Activated CD4-positive, alpha-beta memory T cell treated with anti-CD3 and anti-CD28 coated beads, Interleukin-2, amount 10 ng/mL, durations not matched to agents 7 days and 5 days (primary cell): ENCODE data around the gene LAG3. TPM values are rescaled to one million over a fixed set of nuclear protein-coding genes. Genes with fewer than 3 reads are reported as not detected.
"Not testable (repeated sequence)": the region's sequence is repeated elsewhere in the genome, so short reads cannot be mapped to it uniquely, and the experiment has no call there.

Source experiments
- CTCF ChIA-PET: fragments of 350-600 bp; sonication (Branson Sonifier 250); formaldehyde crosslinking; loops from one replicate; lab custom pipeline; 2021; ENCODE audit warnings: antibody characterized with exemption, inconsistent platforms; lab: Charles Lee
- POLR2A ChIA-PET: fragments of 350-600 bp; sonication (Branson Sonifier 250); formaldehyde crosslinking; loops from one replicate; lab custom pipeline; 2021; ENCODE audit warnings: antibody characterized with exemption; lab: Charles Lee
- DNase-seq: peaks from one replicate; pipeline ENCODE4 v3.0.0-alpha.2; 2020
- H3K27ac Mint-ChIP-seq: one replicate; pipeline ENCODE4 v1.8.0; 2021; ENCODE audit warnings: mild to moderate bottlenecking, mixed read lengths
- H3K27me3 Mint-ChIP-seq: one replicate; pipeline ENCODE4 v1.8.0; 2021; ENCODE audit warnings: mixed read lengths
- H3K36me3 Mint-ChIP-seq: one replicate; pipeline ENCODE4 v1.8.0; 2021; ENCODE audit warnings: low read depth, mixed read lengths
- H3K4me1 Mint-ChIP-seq: one replicate; pipeline ENCODE4 v1.8.0; 2021; ENCODE audit warnings: mixed read lengths
- H3K4me3 Mint-ChIP-seq: one replicate; pipeline ENCODE4 v1.8.0; 2021; ENCODE audit warnings: mild to moderate bottlenecking, mixed read lengths
- H3K9me3 Mint-ChIP-seq: one replicate; pipeline ENCODE4 v1.8.0; 2021; ENCODE audit warnings: mixed read lengths
- total RNA-seq, 2 experiments: library from RNA; stranded (reverse); gene quantifications; one replicate each; pipeline ENCODE4 v1.2.3, GENCODE V29; 2021

LAG3 gene
- total RNA-seq, 2 experiments from 2014 or later = 91.9 TPM

- H3K36me3 Mint-ChIP-seq = peaks cover 24% of the 10 kb centered on the region
- CTCF ChIA-PET = no interaction called here
These were observed 29.5 kb upstream of the LAG3 start for GRCh38 chr12:6742834-6743233.

GRCh38 chr12:6743300-6743699, 29.0 kb upstream of the LAG3 start:
- H3K4me1 Mint-ChIP-seq = peaks cover 20% of the 10 kb centered on the region
- H3K9me3 Mint-ChIP-seq, H3K27me3 Mint-ChIP-seq, H3K4me3 Mint-ChIP-seq, DNase-seq, CTCF ChIA-PET: not testable (repeated sequence)
- peaks cover 29% of the 10 kb centered on the region for H3K36me3 Mint-ChIP-seq
- POLR2A ChIA-PET = interaction anchor here (1.3 to 2.8 kb wide), 2 partner anchors 10 to 50 kb away, joined by 3 to 8 read pairs; partner anchors contain the start of gene MLF2
- H3K27ac Mint-ChIP-seq = peak overlapping the region; percentile 13

More at GRCh38 chr12:6742834-6743233, 29.5 kb upstream of the LAG3 start:
- H3K27me3 Mint-ChIP-seq = no peaks in the 10 kb centered on the region
- H3K9me3 Mint-ChIP-seq = peaks cover 7% of the 10 kb centered on the region
- H3K4me1 Mint-ChIP-seq = peaks cover 20% of the 10 kb centered on the region
- DNase-seq = no peak
- no peak overlapping the region for H3K4me3 Mint-ChIP-seq
- POLR2A ChIA-PET = interaction anchor here (1.3 to 2.8 kb wide), 2 partner anchors 10 to 50 kb away, joined by 3 to 8 read pairs; partner anchors contain the start of gene MLF2
- no peak overlapping the region for H3K27ac Mint-ChIP-seq

DNA sequence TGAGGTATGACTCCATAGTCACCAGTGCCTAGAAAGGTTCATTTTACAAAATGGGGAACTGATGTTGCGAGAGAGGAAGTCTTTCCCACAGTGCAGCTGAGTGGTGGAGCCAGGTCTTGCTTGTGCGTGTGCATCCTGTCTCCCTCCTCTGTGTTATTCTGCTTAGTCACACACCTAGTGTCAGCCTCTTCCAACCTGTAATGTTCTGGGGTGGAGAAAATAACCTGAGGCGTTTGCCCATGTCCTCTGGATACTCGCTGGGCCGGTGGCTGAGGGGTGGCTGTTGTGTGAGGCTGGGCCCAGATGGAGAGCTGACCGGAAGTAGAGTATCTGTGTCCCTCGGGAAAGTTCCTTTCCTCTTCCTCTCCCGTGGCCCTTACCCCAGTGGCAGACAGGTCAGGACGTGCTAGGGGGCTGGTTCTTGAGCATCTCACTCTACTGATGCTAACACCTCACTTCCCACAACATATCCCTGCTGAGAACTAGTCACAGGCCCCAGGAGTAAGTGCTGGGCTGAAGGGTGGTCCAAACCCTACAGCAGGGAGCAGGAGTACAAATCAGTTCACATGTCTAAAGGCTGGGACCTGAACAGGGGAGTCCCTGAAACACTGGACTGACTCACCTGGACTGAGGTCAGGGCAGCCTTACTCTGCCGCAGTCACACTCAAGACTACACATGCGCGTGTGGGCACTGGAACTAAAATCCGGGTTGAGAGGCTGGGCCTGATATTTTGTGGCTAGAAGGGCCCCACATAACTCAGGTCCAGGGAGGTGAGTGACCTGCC, 26.4 kb upstream of the LAG3 start:
- no peaks in the 10 kb centered on the region for H3K27me3 Mint-ChIP-seq
- H3K27ac Mint-ChIP-seq = peak overlapping the region; percentile 89
- POLR2A ChIA-PET = interaction anchor here (0.9 to 2.7 kb wide), 4 partner anchors 21 to 47 kb away, joined by 3 to 10 read pairs (median 6); partner anchors contain the start of genes COPS7A and PTMS
- H3K4me1 Mint-ChIP-seq = peaks cover 22% of the 10 kb centered on the region
- H3K9me3 Mint-ChIP-seq = peaks cover 7% of the 10 kb centered on the region
- DNase-seq = peak; percentile 45
- no peak overlapping the region for H3K4me3 Mint-ChIP-seq
- peaks cover 47% of the 10 kb centered on the region for H3K36me3 Mint-ChIP-seq
- CTCF ChIA-PET = interaction anchor here (1.2 kb wide), 1 partner anchor 22 kb away, joined by 3 read pairs; the partner anchor contains the start of gene COPS7A

- peaks cover 33% of the 10 kb centered on the region for H3K4me1 Mint-ChIP-seq
- no peak overlapping the region for H3K4me3 Mint-ChIP-seq
- H3K36me3 Mint-ChIP-seq = peaks cover 56% of the 10 kb centered on the region
- H3K27ac Mint-ChIP-seq = peak overlapping the region; percentile 31
- H3K9me3 Mint-ChIP-seq = peaks cover 7% of the 10 kb centered on the region
- ChIA-PET POLR2A (no interaction called here), CTCF (no interaction called here)
- no peaks in the 10 kb centered on the region for H3K27me3 Mint-ChIP-seq
- no peak for DNase-seq
These were observed 25.1 kb upstream of the LAG3 start for GRCh38 chr12:6747216-6747615.

- no peak for DNase-seq
- POLR2A ChIA-PET = no interaction called here
- H3K4me3 Mint-ChIP-seq = no peak overlapping the region
- CTCF ChIA-PET = no interaction called here
- H3K36me3 Mint-ChIP-seq = peaks cover 58% of the 10 kb centered on the region
- peaks cover 2% of the 10 kb centered on the region for H3K9me3 Mint-ChIP-seq
- peaks cover 39% of the 10 kb centered on the region for H3K4me1 Mint-ChIP-seq
- no peak overlapping the region for H3K27ac Mint-ChIP-seq
- no peaks in the 10 kb centered on the region for H3K27me3 Mint-ChIP-seq
These were observed 23.6 kb upstream of the LAG3 start for GRCh38 chr12:6748761-6749160.

DNA sequence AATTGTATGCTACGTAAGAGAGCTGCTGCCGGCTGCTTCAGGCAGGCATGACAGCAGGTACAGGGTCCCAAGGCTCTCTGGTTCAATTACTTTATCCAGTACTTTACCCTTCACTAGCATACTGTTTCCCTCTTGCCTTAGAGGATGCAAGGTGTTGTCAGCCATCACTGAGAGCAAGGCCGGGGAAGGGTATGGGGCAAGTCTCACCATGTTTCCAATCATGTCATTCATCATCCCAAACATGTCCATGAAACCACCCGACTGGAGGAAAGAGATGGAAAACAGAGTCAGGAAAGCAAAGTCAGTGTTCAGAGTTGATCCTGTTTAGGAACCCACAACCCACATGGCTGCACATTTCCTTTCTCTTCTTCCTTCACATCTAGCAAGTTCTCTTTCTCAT, 21.8 kb upstream of the LAG3 start:
- peaks cover 48% of the 10 kb centered on the region for H3K36me3 Mint-ChIP-seq
- no peak overlapping the region for H3K27ac Mint-ChIP-seq
- no peak overlapping the region for H3K4me3 Mint-ChIP-seq

GRCh38 chr12:6751767-6752166, 20.6 kb upstream of the LAG3 start:
- Mint-ChIP-seq H3K27ac (peak overlapping the region; percentile 90), H3K4me3 (peak overlapping the region; percentile 92), H3K4me1 (peaks cover 23% of the 10 kb centered on the region), H3K9me3 (no peaks in the 10 kb centered on the region), H3K36me3 (peaks cover 43% of the 10 kb centered on the region), H3K27me3 (no peaks in the 10 kb centered on the region)
- ChIA-PET CTCF (interaction anchor here (0.8 to 6.1 kb wide), 16 partner anchors 15 to 139 kb away, joined by 3 to 78 read pairs (median 21); partner anchors contain the start of genes CD4, CDCA3, COPS7A and LAG3), POLR2A (interaction anchor here (0.9 to 4.2 kb wide), 13 partner anchors 9 to 139 kb away, joined by 3 to 73 read pairs (median 21); partner anchors contain the start of genes CD4, CDCA3, COPS7A and LAG3)
- no peak for DNase-seq

More for the DNA sequence above, 21.8 kb upstream of the LAG3 start:
- Mint-ChIP-seq H3K9me3 (no peaks in the 10 kb centered on the region), H3K4me1 (peaks cover 33% of the 10 kb centered on the region), H3K27me3 (no peaks in the 10 kb centered on the region)
- ChIA-PET CTCF (no interaction called here), POLR2A (no interaction called here)
- no peak for DNase-seq

GRCh38 chr12:6752167-6752920, 20.0 kb upstream of the LAG3 start:
- Mint-ChIP-seq H3K4me3 (peak overlapping the region; percentile 92), H3K9me3 (no peaks in the 10 kb centered on the region), H3K27me3 (peaks cover 2% of the 10 kb centered on the region), H3K36me3 (peaks cover 39% of the 10 kb centered on the region), H3K27ac (peak overlapping the region; percentile 90), H3K4me1 (peaks cover 23% of the 10 kb centered on the region)
- DNase-seq = no peak
- ChIA-PET CTCF (interaction anchor here (0.8 to 6.1 kb wide), 28 partner anchors 14 to 169 kb away, joined by 3 to 78 read pairs (median 10); partner anchors contain the start of genes CD4, CDCA3, COPS7A and GPR162), POLR2A (interaction anchor here (0.7 to 4.2 kb wide), 37 partner anchors 9 to 282 kb away, joined by 3 to 73 read pairs (median 6); partner anchors contain the start of genes CD4, CDCA3, COPS7A and GAPDH)

DNA sequence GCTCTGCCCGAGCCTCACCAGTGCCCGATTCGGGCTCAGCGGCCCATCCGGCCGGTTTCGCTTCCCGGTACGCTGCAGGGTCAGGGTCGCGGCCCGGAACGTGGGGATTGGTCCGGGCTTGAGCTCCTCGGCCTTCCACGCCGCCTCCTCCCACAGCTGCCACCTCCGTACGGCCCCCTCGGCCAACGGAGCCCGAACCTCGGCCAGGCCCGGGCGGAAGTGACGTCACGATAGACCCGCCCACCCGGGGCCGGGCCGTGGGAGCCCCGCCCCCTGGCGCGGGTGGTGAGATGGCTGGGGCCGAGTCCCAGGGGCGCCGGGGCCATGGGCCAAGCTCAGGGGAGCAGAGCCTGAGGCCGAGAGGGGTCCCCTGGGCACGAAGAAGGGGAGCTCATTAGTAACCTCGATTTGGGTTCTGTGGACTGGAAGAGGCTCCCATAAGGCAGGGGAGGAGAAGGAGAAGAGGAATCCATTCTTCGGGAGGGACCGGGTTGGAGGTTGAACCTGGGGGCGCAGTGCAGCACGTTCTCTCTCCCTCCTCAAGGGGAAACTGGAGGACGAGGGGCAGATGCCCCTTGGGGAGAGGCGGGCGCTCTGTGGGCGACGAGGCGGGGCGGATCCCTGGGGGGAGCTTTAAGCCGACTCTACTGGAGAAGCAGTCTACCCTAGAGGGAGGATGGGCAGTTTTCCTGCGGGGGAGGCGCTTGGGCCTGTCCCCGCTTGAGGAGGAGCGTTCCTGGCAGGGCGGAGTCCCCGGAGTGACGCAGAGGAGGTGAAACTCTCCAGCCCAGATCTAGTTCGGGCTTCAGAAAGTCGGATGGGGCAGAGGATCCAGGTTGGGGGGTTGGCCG, 19.2 kb upstream of the LAG3 start, which contains the start of gene MLF2:
TSS of gene MLF2 (minus strand) at position 221 of the 851 bp plus-strand sequence. CDS start 807 bp downstream, outside the sequence.
- Mint-ChIP-seq H3K4me1 (peaks cover 25% of the 10 kb centered on the region), H3K27me3 (peaks cover 4% of the 10 kb centered on the region), H3K36me3 (peaks cover 31% of the 10 kb centered on the region), H3K27ac (peak within 1 kb of the TSS; percentile 90), H3K4me3 (peak within 1 kb of the TSS; percentile 92), H3K9me3 (no peaks in the 10 kb centered on the region)
- peak; percentile 98 for DNase-seq
- CTCF ChIA-PET = interaction anchor here (0.7 to 6.1 kb wide), 39 partner anchors 9 to 261 kb away, joined by 3 to 78 read pairs (median 6); partner anchors contain the start of genes CD4, CDCA3, COPS7A and GPR162
- POLR2A ChIA-PET = interaction anchor here (0.7 to 4.2 kb wide), 39 partner anchors 9 to 282 kb away, joined by 3 to 73 read pairs (median 5); partner anchors contain the start of genes CD4, CDCA3, COPS7A and GAPDH

DNA sequence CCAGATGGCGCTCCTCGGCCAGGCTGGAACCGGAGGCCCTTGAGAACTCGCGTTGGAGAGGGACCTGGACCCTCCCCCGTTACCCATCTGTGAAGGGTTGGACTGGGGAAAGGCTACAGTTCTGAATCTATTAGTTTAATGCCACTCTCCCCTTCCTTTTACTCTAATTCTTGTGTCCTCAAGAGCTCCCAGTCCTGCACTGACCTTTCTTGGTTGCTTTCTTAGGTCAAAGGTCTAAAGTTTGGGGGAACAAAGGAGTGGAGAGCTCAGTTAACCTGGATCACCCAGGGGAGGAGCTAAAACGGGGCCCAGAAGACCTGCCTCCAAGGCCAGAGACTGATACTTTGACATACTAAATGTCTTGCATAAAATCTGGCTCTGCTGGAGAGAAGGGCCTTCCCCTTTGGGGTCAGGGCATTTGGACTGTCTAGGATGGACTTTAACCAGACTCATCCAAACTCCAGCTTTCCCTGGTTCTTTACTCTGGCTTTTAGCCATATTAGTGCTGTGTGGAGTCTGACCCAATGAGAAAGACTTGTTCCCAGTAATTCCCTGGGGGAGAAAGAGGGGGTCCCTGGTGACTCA, 18.5 kb upstream of the LAG3 start:
- peak overlapping the region; percentile 92 for H3K4me3 Mint-ChIP-seq
- H3K27ac Mint-ChIP-seq = peak overlapping the region; percentile 90
- ChIA-PET CTCF (interaction anchor here (0.7 to 6.1 kb wide), 33 partner anchors 9 to 204 kb away, joined by 3 to 78 read pairs (median 7); partner anchors contain the start of genes CD4, CDCA3, COPS7A and GPR162), POLR2A (interaction anchor here (0.9 to 4.2 kb wide), 26 partner anchors 10 to 283 kb away, joined by 3 to 73 read pairs (median 8); partner anchors contain the start of genes CD4, CDCA3, COPS7A and GAPDH)
- no peak for DNase-seq
- peaks cover 26% of the 10 kb centered on the region for H3K36me3 Mint-ChIP-seq
- H3K4me1 Mint-ChIP-seq = peaks cover 31% of the 10 kb centered on the region
- H3K9me3 Mint-ChIP-seq = no peaks in the 10 kb centered on the region
- peaks cover 8% of the 10 kb centered on the region for H3K27me3 Mint-ChIP-seq

- Mint-ChIP-seq H3K36me3 (peaks cover 21% of the 10 kb centered on the region), H3K27ac (no peak overlapping the region), H3K4me1 (peaks cover 34% of the 10 kb centered on the region)
These were observed 17.9 kb upstream of the LAG3 start for GRCh38 chr12:6754411-6754810.

More at GRCh38 chr12:6754411-6754810, 17.9 kb upstream of the LAG3 start:
- Mint-ChIP-seq H3K27me3 (peaks cover 9% of the 10 kb centered on the region), H3K9me3 (no peaks in the 10 kb centered on the region), H3K4me3 (no peak overlapping the region)
- CTCF ChIA-PET = interaction anchor here (0.7 to 6.1 kb wide), 27 partner anchors 8 to 177 kb away, joined by 3 to 78 read pairs (median 13); partner anchors contain the start of genes CD4, CDCA3, COPS7A and LAG3
- no peak for DNase-seq
- POLR2A ChIA-PET = interaction anchor here (0.6 to 4.2 kb wide), 16 partner anchors 9 to 118 kb away, joined by 3 to 73 read pairs (median 15); partner anchors contain the start of genes CD4, CDCA3, COPS7A and GPR162
